ENCODE data around the gene KIF5C.

- TF ChIP-seq CTCF (IDR thresholded peaks at IDR 0.05) = no peak
- no peak for TF ChIP-seq POLR2A (IDR thresholded peaks at IDR 0.05)
Observed at GRCh38 chr2:149039213-149039724, 164.2 kb downstream of the KIF5C start.
